Activated T-helper 1 cell treated with Interleukin-2 at 50 U/mL for 16 hours (primary cell): Measurements from ENCODE around the gene SGPL1.
"Not testable (repeated sequence)": the region's sequence is repeated elsewhere in the genome, so short reads cannot be mapped to it uniquely, and the experiment has no call there.

ENCODE experiments used
- DNase-seq: peaks from one replicate; pipeline ENCODE4 v3.0.0-alpha.2; 2020; ENCODE audit warnings: low read depth

Gene SGPL1

GRCh38 chr10:70906953-70907636 is 91.3 kb downstream of the SGPL1 start:
- DNase-seq, result no peak

GRCh38 chr10:70907637-70908405 is 92.1 kb downstream of the SGPL1 start:
- DNase-seq, result no peak

GRCh38 chr10:70908406-70909296 is 92.9 kb downstream of the SGPL1 start:
- no peak for DNase-seq

- no peak for DNase-seq
Observed at GRCh38 chr10:70909326-70909935, 93.7 kb downstream of the SGPL1 start.

GRCh38 chr10:70910486-70911341 is 95.0 kb downstream of the SGPL1 start:
- no peak for DNase-seq

- no peak for DNase-seq
Observed at GRCh38 chr10:70911386-70911785, 95.6 kb downstream of the SGPL1 start.

- DNase-seq, result no peak
Observed at GRCh38 chr10:70912556-70912955, 96.8 kb downstream of the SGPL1 start.

- no peak for DNase-seq
Observed at GRCh38 chr10:70913191-70913892, 97.6 kb downstream of the SGPL1 start.

- no peak for DNase-seq
Observed at GRCh38 chr10:70913893-70914240, 98.1 kb downstream of the SGPL1 start.

GRCh38 chr10:70914316-70914864 is 98.6 kb downstream of the SGPL1 start:
- DNase-seq, result no peak

GRCh38 chr10:70915206-70915605 is 99.5 kb downstream of the SGPL1 start:
- no peak for DNase-seq

- no peak for DNase-seq
Observed at GRCh38 chr10:70915806-70916205, 100.1 kb downstream of the SGPL1 start.

GRCh38 chr10:70916241-70916640 is 100.5 kb downstream of the SGPL1 start:
- no peak for DNase-seq

GRCh38 chr10:70917226-70917625 is 101.5 kb downstream of the SGPL1 start:
- no peak for DNase-seq

- no peak for DNase-seq
Observed at GRCh38 chr10:70917635-70918034, 101.9 kb downstream of the SGPL1 start.

- DNase-seq, result no peak
Observed at GRCh38 chr10:70918851-70919530, 103.2 kb downstream of the SGPL1 start.

GRCh38 chr10:70919906-70920305 is 104.2 kb downstream of the SGPL1 start:
- not testable (repeated sequence) for DNase-seq

GRCh38 chr10:70920519-70920918 is 104.8 kb downstream of the SGPL1 start:
- no peak for DNase-seq

- no peak for DNase-seq
Observed at GRCh38 chr10:70921285-70921684, 105.5 kb downstream of the SGPL1 start.

GRCh38 chr10:70923696-70924095 is 107.9 kb downstream of the SGPL1 start:
- DNase-seq, result no peak
